HG02970 (cell line): Measurements from ENCODE around the gene CLSTN2.

ENCODE experiments used
- ATAC-seq: cut with Tn5 transposase; IDR thresholded peaks from one replicate; pipeline ENCODE4 v1.9.1; 2021; ENCODE audit warnings: mild to moderate bottlenecking, moderate library complexity, moderate number of reproducible peaks; ENCODE audit not compliant: unreplicated experiment, low FRiP score

CLSTN2 gene

DNA sequence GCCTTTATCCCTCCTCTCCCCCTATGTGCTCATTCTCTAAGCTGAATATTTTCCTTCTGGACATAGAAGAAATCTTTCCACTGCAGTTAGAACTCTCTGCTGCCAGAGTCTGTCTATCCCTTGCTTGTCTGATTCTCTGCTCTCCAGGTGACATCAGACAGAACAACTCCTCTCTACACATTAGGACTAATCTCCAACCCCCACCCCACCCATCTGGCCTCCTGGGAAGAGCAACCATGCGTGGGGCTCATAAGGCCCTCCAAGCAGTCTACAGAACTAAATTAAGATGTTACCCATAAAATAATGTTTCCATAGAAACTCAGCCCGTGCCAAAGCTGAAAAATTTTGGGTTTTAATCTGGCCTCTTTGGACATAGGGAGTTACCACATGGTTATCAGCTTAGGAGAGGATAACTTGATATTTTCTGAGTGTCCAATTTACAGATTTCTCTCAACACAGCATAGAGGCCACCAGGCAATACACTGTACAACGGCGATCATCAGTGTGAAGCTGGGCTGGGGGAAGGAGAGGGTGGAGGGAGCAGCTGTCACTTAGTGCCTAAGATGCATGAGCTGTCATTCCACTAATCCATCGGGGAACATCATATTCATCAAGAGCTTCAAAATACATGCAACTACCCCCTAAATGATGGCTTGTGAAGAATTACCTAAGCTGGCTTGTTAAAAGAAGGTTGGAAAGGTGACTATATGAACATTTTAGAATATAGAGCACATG, 199.4 kb downstream of the CLSTN2 start:
- no peak for ATAC-seq

DNA sequence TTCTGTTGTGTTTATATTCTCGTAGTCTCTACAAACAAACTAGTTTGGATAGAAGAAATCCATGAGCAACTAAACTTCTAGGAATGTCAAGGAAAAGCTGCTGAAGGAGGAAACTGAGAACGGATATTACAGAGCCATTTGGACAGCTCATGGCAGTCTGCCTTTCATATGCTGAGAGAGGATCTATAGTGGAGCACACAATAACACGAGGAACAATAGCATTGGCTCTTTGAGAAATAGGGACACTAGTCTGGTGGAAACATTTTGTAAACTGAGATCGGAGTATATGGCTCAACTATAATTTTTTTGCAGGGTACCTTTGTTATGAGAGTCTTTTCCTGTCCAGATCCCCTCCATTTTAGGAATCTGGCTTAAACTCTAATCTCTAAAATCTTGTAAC, 200.5 kb downstream of the CLSTN2 start:
- ATAC-seq = no peak

DNA sequence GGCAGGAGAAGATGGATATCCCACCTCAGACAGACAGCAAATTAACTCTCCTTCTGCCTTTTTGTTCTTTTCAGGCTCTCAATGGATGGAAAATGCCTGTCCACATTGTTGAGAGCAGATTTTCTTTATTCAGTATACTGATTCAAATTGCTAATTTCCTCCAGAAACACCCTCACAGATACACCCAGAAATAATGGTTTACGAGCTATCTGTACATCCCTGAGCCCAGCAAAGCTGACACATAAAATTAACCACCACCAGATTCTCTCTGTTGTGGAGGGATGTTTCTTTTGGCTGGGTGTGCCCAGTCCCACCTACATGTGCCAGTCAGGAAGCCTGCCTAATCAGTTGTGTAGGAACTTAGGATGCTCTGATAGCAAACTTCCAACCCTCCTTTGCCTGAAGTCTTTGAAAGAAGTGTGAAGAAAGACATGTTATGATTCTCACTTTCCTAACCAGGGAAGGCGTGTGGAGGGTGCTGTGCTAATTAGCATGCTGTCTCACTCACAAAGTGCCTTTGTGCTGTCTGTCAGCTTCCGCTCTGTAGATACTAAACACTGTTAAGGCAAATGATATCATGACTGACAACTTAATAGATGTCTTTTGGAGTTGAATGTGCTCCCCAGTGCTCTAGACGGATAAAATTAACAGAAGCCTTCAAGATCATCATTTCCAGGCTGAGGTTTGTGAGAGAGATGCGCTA, 208.5 kb downstream of the CLSTN2 start:
- ATAC-seq = no peak

DNA sequence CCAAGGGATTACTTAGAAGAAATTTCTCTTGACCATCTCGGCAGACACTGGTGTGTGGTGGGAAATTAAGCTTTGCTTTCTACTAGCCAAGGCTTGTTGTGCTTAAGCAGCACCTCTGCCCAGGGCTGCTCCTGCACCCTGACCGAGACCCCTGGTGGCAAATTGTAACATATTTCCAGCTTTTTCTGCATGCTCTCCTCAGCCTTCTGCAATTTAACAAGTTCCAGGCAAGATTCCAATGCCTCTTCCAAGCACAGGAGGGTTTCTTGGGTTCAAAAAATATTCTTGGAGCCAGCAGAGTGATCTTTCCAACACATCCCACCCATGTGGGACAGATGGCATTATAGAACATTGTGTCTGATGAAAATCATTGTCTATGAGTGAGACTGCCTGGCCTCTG, 210.5 kb downstream of the CLSTN2 start:
- ATAC-seq = no peak

DNA sequence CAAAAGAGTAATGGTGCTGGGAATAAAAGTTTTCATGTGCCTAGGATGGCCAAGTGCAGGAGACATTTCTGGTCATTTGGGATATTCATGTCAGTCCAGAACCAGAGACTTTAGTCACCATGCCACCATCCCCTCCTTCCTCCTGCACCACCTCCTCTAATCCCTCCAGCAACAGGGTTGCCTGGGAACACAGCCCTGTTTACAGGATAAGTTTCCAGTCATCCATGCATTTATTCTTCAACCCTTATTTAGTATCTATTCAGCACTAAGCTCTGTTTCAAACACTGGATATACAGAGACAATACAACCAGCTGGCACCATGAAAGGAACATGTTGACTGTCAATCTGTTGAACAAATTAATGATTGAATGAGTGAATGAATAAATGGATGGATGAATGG, 211.7 kb downstream of the CLSTN2 start:
- no peak for ATAC-seq

DNA sequence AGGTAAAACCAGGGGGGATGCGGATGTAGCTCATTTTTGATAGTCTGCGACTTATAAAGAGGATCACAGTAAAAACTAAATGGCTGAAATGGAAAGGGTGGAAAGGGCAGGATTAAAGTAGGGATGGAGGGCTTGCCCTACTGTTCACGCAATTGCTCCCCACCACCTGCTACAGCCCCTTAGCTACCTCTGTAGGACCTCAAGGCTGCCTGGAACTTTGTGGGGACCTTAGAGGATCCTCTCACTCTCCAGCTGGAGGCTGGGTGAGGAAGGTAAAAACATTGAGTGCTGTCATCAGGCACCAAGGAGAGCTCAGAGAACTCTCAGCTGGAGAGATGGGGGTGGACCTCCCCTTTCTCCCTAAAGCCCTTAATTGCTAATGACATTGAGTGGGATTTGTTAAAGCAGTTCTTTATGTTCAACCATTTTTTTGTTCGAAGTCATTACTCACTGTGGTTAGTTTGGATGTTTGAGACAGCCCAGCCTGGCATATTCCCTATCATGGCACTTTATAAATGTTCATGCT, 213.0 kb downstream of the CLSTN2 start:
- no peak for ATAC-seq

DNA sequence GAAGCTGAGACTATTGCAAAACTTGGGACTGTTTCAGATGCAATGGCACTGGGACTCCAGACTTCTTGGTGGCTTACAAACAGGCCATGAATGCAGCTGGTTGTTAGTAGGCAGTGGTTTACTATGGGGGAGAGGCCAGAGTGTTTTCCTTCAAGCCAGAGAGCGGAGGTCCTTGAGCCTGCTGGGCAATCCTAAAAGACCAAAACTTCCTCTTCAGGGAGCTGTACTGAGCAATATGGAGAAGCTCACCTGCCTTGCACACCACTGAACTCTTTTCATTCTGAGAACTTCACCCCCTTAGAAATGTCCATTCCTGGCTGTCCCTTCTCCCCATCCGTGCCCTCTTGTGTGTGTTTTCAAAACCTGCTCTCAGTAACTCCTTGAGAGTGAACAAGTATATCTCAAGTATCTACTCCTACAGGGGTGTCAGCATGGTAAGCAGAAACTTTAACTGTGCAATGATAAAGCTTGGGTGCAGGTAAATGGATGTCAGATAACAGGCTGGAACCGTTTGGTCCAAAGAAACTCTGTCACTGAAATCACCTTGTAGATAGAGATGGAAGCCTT, 213.9 kb downstream of the CLSTN2 start:
- ATAC-seq = no peak

DNA sequence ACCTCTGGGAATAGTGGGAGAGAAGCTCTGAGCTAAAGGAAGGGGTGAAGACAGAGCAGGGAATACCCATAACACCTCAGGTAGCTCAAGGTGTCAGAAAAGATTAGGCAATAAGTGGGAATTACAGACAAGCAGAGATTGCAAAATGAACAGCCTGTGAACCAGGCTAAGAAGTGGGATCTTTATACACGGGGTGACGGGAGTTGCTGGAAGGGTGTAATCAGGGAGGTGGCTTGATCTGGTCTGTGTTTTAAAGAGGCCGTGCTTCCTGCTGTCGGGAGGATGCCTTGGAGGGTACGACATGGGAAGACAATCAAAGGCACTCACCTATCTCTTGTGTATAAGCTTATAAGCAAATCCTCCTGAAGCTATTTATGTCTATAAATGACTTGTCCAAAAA, 216.3 kb downstream of the CLSTN2 start:
- ATAC-seq = no peak

DNA sequence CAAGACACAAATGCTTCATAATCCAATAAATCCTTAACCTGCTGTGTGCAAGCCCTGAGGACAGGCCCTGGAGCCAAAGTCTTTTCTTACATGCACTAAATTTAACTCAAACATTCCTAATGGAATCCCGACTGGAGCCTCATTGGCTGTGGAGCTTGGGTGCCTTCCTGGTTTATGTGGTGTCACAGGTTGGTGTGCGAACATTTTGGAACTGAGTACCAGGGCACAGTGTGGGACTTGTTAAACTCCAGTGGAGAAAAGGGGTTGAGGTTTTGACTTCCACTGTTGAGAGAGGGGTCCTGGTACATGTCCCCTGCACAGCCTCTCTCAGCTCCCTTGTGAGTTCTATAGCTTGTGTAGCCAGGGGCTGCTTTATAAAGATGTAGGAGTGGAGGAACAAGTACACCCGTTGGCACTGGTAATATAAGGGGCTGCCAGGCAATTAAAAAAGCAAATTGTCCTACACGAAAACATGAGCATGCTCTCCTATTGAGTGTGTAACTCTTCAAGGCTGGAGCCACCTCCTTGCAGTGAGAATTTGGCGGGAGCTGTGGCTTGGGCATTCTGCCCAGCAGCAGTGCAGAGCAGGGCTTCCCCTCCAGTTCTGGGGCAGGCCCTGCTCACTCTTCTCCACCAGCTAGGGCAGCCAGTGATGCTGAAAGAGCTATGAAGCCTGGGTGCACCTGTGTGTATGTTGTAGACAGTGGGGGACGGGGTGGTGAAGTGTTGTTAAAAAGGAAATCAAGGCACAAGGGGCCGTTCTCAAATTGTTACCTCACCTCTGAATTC, 218.1 kb downstream of the CLSTN2 start:
- ATAC-seq = no peak

DNA sequence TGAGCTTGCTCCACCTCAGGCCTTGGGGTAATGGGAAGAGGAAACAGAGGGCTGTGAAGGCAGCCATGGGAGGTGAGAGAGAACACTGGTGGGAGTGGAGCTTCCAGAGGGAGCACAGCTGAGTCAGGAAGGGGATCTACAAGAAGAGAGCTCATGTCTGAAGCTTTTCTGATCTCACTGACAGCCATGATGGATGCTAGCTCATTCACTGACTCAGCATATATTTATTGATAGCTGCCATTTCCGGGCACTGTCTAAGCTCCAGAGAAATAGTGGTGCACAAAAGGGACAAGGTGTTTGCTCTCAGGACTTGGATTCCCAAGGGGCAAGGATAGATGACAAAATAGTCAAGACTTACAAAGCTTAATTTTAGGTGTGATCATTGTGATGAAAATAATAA, 218.8 kb downstream of the CLSTN2 start:
- ATAC-seq = no peak

DNA sequence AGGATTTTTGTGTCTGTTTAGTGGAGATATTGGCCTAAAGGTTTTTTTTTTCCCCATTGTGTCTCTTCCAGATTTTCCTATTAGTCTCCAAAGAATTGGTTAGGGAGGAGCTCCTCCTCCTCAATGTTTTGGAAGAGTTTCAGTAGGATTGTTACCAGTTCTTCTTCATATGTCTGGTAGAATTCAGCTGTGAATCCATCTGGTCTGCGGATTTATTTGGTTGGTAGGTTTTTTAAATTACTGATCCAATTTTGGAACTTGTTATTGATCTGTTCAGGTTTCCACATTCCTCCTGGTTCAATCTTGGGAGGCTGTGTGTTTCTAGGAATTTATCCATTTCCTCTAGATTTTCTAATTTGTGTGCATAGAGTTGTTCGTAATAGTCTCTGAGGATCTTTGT, 222.2 kb downstream of the CLSTN2 start:
- ATAC-seq = no peak

DNA sequence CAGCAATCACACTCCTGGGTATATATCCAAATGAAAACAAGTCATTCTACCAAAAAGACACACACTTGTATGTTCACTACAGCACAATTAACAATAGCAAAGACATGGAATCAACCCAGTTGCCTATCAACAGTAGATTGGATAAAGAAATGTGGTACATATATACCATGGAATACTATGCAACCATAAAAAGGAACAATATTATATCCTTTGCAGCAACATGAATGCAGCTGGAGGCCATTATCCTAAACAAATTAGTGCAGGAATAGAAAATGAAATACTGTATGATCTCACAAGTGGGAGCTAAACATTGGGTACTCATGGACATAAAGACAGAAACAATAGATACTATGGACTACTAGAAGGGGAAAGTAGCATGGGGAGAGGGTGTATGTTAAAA, 224.7 kb downstream of the CLSTN2 start:
- no peak for ATAC-seq

DNA sequence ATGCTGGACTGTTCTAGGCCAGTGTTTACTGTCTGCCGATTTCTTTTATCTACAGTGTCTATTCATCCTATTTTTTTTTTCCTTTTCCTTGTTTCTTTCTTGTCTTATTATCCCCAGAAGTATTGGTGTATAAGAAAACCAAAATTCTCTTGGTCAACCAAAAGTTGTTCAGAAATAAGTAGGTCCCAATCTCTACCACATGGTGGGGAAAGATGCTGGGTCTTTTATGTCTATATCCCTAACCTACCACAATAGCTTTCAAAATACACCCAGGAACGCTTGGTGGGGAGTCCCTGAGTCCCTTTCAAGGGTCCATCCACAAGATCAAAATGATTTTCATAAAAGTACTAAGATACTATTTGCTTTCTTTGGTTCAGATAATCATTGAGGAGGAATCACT, 225.6 kb downstream of the CLSTN2 start:
- no peak for ATAC-seq

DNA sequence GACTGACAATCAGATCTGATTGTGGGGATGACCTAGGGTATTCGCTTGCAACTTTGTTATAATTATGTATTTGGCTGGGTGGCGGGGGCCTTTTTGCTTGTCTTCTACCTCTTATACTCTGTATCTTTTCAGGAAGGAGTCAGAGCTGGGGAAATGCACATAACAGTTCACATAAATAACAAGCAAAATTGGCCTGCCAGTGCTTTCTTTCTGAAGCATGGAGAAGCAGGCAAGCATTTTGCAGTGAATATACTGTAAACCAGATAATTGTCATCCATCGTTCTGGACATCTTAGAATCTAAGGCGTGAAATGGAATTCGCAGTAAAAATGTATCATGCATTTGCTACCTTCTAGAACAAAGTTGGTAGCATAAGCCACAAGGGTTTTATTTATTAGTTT, 227.6 kb downstream of the CLSTN2 start:
- ATAC-seq = no peak

DNA sequence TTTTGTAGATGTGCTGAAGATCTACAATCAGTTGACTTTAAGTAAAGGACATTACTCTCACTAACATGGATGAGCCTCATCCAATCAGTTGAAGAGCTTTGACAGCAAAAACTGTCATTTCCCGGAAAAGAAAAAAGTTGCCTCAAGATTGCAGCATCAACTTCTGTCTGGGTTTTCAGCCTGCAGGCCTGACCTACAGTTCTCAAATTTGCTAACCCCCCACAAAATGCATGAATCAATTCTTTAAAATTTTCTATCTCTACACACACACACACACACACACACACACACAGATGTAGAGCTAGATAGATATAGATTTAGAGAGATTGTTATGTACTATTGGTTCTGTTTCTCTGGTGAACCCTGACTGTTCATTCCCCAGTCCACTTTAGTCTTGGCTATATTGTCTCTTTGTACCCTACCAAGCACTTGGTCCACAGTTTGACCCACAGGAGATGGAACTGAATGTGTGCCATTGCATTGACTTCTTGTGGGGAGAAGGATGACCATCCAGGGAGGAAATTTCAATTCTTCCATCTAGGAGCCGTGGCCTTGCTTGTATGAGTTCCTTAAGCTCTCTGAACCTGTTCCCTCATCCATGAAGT, 228.3 kb downstream of the CLSTN2 start:
- ATAC-seq = no peak

DNA sequence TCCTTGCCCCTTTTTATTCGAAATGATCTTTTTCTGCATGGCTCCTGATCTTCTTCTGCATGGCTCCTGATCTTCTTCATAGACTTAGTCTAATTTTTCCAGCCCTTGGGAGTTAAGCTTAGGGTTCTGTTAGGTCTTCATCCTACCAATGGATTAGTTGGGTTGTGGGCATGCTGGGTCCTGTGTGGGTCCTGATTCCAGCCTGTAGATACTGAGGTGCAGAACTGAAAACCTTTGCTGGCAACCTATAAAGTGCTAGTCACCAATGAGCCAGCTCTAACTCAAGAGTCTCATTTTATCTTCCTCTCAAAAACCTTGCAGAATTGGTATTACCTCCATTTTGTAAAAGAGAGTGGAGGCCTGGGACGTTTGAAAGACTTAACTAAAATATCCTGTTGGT, 229.2 kb downstream of the CLSTN2 start:
- ATAC-seq = no peak

DNA sequence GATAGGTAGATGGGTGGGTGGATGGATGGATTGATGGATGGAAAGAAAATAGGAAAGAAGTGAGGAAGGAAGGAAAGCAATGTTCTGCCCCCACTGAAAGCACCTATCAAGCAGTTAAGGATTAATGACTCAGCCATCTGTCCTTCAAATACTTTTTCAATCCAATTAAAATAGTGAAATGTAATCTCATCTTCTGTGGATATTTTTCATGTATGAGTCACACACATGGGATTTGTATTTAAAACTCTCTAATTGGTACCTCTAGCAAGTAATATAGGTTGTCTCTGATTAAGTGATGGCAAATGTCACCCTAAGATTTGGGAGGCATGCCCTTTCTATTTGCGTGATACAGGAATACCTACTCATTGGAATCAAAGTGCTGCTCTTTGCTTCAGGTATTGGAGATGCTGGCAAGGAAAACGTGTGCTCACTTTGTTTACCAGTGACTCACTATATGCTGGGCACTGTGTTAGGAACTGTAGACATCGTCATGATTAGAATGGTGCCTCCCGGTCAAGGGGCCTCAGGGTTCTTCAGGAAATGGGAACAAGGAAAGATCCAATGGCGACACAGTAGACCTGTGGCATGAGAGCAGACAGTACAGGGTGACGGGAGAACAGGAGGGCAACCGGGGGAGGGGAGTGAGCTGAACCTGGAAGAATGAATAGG, 230.1 kb downstream of the CLSTN2 start:
- no peak for ATAC-seq

DNA sequence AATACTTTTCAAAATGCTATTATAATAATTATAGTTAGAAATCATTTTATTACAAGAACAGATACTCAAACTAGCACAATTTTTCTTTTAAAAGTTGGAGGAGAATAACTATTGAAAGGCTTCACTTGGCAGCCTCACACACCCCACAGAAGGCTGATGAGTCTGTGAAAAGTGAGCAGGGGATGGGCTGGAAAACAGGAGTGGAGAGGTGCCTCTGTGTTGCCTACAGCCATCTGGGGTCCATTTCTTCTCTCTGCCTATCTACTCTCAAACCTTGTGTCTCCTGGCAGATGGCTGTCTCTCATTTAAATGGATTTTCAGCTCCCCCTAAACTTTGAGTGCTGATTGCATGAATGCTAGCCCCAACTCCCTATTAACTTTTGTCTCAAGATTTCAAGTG, 230.8 kb downstream of the CLSTN2 start:
- no peak for ATAC-seq

DNA sequence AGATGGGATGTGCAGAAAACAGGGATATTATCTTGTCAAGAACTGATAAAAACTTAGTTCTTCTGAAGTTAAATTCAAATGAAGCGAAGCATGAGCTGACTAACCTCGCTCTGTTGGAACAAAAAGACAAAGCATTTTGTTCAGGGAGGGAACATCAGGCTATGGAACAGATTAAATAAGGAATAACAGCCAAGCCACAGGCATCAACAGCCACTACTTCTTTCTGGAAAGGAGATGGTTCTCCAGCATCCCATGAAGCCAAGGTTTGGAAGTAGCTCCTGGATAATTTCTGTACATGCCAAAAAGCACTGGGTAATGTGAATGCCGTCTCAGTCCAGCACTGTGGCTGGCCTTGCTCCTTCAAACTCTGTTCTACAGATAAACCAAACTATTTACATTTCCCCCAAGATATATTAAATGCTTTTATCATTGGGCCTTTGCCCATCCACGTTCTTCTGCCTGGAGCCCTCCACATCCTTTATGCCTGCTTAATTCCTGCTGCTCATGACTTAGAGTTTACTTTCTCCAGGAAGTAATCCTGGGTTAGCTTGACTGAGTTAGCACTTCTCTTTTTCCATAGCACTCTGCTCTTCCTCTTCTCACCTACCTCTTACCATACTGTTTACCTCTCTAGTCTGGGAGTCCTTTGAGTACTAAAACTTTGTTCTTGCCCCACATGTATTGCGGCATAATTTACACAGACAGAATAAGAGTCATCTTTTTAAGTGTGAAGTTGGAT, 232.0 kb downstream of the CLSTN2 start:
- ATAC-seq = no peak
